ENCODE results near the gene CYP46A1.

GRCh38 chr14:99651953-99652746, 31.9 kb upstream of the CYP46A1 start:
- TF ChIP-seq SIN3A (IDR thresholded peaks at IDR 0.05; ENCODE audit: borderline replicate concordance, insufficient read depth, low read length): no peak
- no peak for TF ChIP-seq POLR2AphosphoS5 (IDR thresholded peaks at IDR 0.05; ENCODE audit: low read depth, low read length)
- no peak for TF ChIP-seq FOXP2 (optimal IDR thresholded peaks at IDR 0.05; ENCODE audit: borderline replicate concordance, extremely low read depth, extremely low read length, insufficient read depth)
- TF ChIP-seq TAF1 (IDR thresholded peaks at IDR 0.05; ENCODE audit: borderline replicate concordance, insufficient read depth, low read length): no peak
